Stomach smooth muscle (tissue), 2 donors: ENCODE data around the gene UROS.

Source experiments
- H3K27ac ChIP-seq: one replicate; pipeline ENCODE4 v1.7.0; 2013; ENCODE audit warnings: mild to moderate bottlenecking, low read length, inconsistent platforms
- H3K27me3 ChIP-seq, 2 donors: one replicate each; pipeline ENCODE4 v1.7.0; 2013; ENCODE audit warnings: low read length in 2 of 2; ENCODE audit not compliant: insufficient read depth in 2 of 2, control insufficient read depth in 1 of 2
- H3K36me3 ChIP-seq, 2 donors: one replicate each; pipeline ENCODE4 v1.7.0; 2013; ENCODE audit warnings: low read length in 2 of 2; ENCODE audit not compliant: control insufficient read depth in 2 of 2, insufficient read depth in 2 of 2
- H3K4me1 ChIP-seq: one replicate; pipeline ENCODE4 v1.7.0; 2013; ENCODE audit warnings: low read length; ENCODE audit not compliant: control insufficient read depth, insufficient read depth
- H3K4me3 ChIP-seq, 2 donors: one replicate each; pipeline ENCODE4 v1.7.0; 2013; ENCODE audit warnings: low read length in 2 of 2
- H3K9ac ChIP-seq, 2 donors: one replicate each; pipeline ENCODE4 v1.7.0; 2013; ENCODE audit warnings: low read length in 2 of 2, mild to moderate bottlenecking in 1 of 2
- H3K9me3 ChIP-seq, 2 donors: one replicate each; pipeline ENCODE4 v1.7.0; 2013; ENCODE audit warnings: low read length in 2 of 2; ENCODE audit not compliant: control insufficient read depth in 2 of 2
- donor health status: healthy.
- donor health status: Pancreatic carcinoma.

UROS gene

DNA sequence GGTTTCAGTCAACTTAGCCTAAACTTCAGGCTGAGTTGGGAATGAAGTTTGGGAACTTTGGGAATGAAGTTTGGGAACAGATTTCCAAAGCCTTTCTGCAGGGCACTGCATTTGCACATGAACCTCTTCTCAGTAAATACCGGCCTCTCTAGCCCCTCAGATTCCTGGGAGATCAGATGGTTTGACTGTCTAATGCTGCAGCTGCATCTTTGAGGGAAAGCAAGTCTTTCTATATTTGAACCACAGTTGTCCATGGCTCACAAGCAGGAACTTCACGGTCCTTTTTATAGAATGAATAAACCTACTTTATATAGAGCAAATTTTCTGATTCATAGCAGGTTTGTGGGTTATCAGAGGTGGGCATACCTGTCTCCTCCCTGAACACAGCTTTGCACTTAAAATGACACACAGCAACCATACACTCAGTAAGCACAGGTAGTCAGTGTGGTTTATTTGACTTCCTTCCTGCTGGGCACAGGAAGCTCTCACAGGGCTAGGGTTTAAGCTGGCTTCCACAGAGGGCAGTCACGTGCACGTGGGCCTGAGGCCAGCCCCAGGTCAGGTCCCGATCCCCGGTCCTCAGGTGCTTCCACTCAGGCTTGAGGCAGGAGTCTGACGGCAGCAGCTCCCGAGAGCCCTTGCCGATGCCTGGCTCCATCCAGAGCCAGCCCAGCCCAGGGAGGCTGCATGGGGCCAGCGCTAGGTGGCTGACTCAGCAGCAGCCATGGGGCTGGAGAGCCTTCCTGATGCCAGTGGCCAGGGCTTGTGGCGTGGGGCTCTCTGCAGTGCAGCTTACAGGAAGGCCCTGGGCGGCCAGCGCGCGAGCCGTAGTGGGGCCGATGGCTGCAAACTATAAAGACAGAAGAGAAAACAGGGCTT lies 34.7 kb downstream of the UROS start:
- H3K36me3 ChIP-seq, result peaks cover 10 to 29% of the 10 kb centered on the region in 2 donors
- no peak overlapping the region for H3K4me3 ChIP-seq
- H3K27me3 ChIP-seq, result no peaks in the 10 kb centered on the region
- H3K27ac ChIP-seq, result no peak overlapping the region
- no peaks in the 10 kb centered on the region for H3K4me1 ChIP-seq
- no peaks in the 10 kb centered on the region for H3K9me3 ChIP-seq
- H3K9ac ChIP-seq, result no peak overlapping the region

DNA sequence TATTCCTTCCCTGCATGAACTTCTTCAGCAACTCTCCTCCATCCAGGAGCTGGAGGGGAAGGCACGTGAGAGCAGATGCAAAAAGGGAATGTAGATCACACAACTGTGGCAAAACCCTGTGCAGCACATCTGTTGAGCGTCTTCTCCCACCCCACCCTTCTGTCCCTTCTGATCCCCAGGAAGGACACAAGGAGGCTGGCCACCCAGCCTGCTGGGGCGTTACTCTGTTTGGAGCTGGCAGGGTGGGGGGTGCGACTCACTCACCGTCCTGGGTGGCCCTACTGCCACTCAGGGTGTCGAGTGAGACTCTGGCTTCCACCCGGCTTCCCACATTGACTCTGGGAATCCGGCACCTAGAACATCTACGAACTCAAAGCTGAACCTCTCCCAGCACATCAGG lies 37.3 kb downstream of the UROS start:
- no peaks in the 10 kb centered on the region for H3K27me3 ChIP-seq
- H3K4me1 ChIP-seq, result no peaks in the 10 kb centered on the region
- no peaks in the 10 kb centered on the region for H3K9me3 ChIP-seq
- no peak overlapping the region for H3K4me3 ChIP-seq
- no peak overlapping the region for H3K9ac ChIP-seq
- no peak overlapping the region for H3K27ac ChIP-seq
- H3K36me3 ChIP-seq, result peaks cover 2 to 17% of the 10 kb centered on the region in 2 donors

DNA sequence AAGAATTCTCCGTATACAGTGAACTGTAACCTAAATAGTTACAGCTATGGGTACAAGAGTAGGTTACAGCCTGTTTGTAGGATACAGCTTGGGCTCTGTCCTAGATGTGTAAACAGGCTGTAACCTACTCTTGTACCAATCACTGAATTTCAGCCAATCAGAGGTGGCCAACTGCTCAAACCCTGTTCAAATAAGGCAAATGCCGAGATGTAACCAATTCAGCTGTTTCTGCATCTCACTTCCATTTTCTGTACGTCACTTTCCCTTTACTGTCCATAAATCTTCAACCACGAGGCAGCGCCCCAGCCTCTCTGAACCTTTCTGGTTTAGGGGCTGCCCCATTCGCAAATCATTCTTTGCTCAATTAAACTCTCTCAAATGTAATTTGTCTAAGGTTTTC lies 39.1 kb downstream of the UROS start:
- Histone ChIP-seq H3K27me3 (no peaks in the 10 kb centered on the region), H3K4me3 (no peak overlapping the region), H3K9me3 (peaks cover 0 to 3% of the 10 kb centered on the region in 2 donors), H3K36me3 (peaks cover 0 to 8% of the 10 kb centered on the region in 2 donors), H3K27ac (no peak overlapping the region), H3K4me1 (no peaks in the 10 kb centered on the region), H3K9ac (no peak overlapping the region)

GRCh38 chr10:125783408-125783807 lies 39.6 kb downstream of the UROS start:
- no peak overlapping the region for H3K9ac ChIP-seq
- H3K27ac ChIP-seq, result no peak overlapping the region
- H3K27me3 ChIP-seq, result no peaks in the 10 kb centered on the region
- no peak overlapping the region for H3K4me3 ChIP-seq
- H3K9me3 ChIP-seq, result peaks cover 0 to 3% of the 10 kb centered on the region in 2 donors
- H3K4me1 ChIP-seq, result no peaks in the 10 kb centered on the region
- H3K36me3 ChIP-seq, result peaks cover 0 to 5% of the 10 kb centered on the region in 2 donors

DNA sequence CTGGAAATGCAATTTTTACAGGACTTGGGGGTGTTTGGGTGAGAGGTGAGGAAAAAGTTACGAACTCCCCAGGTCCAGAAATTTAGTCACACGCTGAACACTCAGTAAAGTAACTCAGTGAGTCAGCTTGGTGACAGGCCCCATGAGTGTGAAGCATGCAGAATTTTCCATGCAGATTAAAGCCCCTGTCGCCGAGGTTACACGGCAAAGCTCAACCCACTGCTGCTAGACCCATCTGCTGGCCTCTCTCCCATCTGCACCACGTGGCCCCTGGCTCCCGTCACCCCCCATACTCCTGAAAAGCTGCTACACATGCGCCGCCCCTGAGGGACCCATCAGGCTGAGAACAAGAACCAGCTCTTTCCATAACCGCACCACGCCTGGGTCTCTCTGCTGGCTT lies 40.4 kb downstream of the UROS start:
- Histone ChIP-seq H3K4me1 (no peaks in the 10 kb centered on the region), H3K36me3 (no peaks in the 10 kb centered on the region), H3K27ac (no peak overlapping the region)

GRCh38 chr10:125782054-125782453 lies 41.0 kb downstream of the UROS start:
- Histone ChIP-seq H3K9me3 (peaks cover 0 to 3% of the 10 kb centered on the region in 2 donors), H3K27ac (no peak overlapping the region), H3K4me3 (no peak overlapping the region), H3K27me3 (no peaks in the 10 kb centered on the region), H3K4me1 (no peaks in the 10 kb centered on the region), H3K9ac (no peak overlapping the region), H3K36me3 (no peaks in the 10 kb centered on the region)

More for the DNA sequence above, 40.4 kb downstream of the UROS start:
- Histone ChIP-seq H3K9ac (no peak overlapping the region), H3K27me3 (no peaks in the 10 kb centered on the region), H3K4me3 (no peak overlapping the region), H3K9me3 (peaks cover 0 to 3% of the 10 kb centered on the region in 2 donors)

- H3K27me3 ChIP-seq, result no peaks in the 10 kb centered on the region
Measured at GRCh38 chr10:125781374-125781773, 41.7 kb downstream of the UROS start.

GRCh38 chr10:125779403-125780327 lies 43.4 kb downstream of the UROS start:
- no peaks in the 10 kb centered on the region for H3K27me3 ChIP-seq
- H3K27ac ChIP-seq, result no peak overlapping the region
- H3K36me3 ChIP-seq, result no peaks in the 10 kb centered on the region
- H3K9me3 ChIP-seq, result peaks cover 0 to 3% of the 10 kb centered on the region in 2 donors
- no peak overlapping the region for H3K9ac ChIP-seq
- no peak overlapping the region for H3K4me3 ChIP-seq
- H3K4me1 ChIP-seq, result no peaks in the 10 kb centered on the region

More at GRCh38 chr10:125781374-125781773, 41.7 kb downstream of the UROS start:
- peaks cover 0 to 3% of the 10 kb centered on the region in 2 donors for H3K9me3 ChIP-seq
- no peak overlapping the region for H3K9ac ChIP-seq
- no peaks in the 10 kb centered on the region for H3K36me3 ChIP-seq
- no peak overlapping the region for H3K27ac ChIP-seq
- no peak overlapping the region for H3K4me3 ChIP-seq
- no peaks in the 10 kb centered on the region for H3K4me1 ChIP-seq

DNA sequence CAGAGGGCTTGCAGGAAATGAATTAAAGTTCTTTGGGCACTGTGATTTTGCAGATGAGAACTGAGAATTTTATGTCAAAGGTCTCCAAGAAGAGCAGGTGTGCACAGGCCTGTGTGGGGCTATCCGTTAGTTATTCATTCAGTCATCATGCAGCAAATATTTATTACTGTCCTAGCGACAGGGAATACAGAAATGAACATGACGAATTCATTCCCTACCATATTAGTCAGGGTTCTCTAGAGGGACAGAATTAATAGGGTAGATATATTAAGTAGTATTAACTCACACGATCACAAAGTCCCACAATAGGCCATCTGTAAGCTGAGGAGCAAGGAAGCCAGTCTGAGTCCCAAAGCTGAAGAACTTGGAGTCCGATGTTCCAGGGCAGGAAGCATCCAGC lies 44.5 kb downstream of the UROS start:
- H3K4me3 ChIP-seq, result no peak overlapping the region
- no peaks in the 10 kb centered on the region for H3K4me1 ChIP-seq
- H3K36me3 ChIP-seq, result no peaks in the 10 kb centered on the region
- no peak overlapping the region for H3K9ac ChIP-seq
- H3K27me3 ChIP-seq, result no peaks in the 10 kb centered on the region
- peaks cover 0 to 3% of the 10 kb centered on the region in 2 donors for H3K9me3 ChIP-seq
- no peak overlapping the region for H3K27ac ChIP-seq

- H3K27ac ChIP-seq, result no peak overlapping the region
- no peaks in the 10 kb centered on the region for H3K4me1 ChIP-seq
- H3K9me3 ChIP-seq, result peaks cover 0 to 3% of the 10 kb centered on the region in 2 donors
- H3K9ac ChIP-seq, result no peak overlapping the region
- H3K36me3 ChIP-seq, result no peaks in the 10 kb centered on the region
- no peaks in the 10 kb centered on the region for H3K27me3 ChIP-seq
- no peak overlapping the region for H3K4me3 ChIP-seq
Measured at GRCh38 chr10:125777806-125778205, 45.3 kb downstream of the UROS start.
